ENCODE data around the gene GLDC.

DNA sequence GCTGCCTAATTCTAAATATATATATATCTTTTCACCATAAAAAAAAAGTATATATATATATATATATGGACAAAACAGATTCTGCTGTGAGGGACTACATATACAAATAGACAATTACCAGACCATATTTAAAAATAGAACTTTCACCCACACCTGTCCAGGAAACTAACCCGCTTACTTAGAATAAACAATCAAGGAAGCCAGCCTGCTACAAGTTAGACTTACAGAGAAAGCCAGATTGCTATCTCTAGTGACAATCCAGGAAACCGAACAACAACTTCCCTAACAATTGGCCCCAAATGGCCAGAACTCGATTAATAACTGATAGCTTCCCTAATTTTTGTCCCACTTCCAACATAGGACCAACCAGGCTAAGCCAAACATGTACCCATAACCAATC is 5.9 kb downstream of the GLDC start:
- TF ChIP-seq, protein P1, sequence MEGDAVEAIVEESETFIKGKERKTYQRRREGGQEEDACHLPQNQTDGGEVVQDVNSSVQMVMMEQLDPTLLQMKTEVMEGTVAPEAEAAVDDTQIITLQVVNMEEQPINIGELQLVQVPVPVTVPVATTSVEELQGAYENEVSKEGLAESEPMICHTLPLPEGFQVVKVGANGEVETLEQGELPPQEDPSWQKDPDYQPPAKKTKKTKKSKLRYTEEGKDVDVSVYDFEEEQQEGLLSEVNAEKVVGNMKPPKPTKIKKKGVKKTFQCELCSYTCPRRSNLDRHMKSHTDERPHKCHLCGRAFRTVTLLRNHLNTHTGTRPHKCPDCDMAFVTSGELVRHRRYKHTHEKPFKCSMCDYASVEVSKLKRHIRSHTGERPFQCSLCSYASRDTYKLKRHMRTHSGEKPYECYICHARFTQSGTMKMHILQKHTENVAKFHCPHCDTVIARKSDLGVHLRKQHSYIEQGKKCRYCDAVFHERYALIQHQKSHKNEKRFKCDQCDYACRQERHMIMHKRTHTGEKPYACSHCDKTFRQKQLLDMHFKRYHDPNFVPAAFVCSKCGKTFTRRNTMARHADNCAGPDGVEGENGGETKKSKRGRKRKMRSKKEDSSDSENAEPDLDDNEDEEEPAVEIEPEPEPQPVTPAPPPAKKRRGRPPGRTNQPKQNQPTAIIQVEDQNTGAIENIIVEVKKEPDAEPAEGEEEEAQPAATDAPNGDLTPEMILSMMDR (IDR thresholded peaks at IDR 0.05; ENCODE audit: insufficient read depth, low read length, poor library complexity, severe bottlenecking): no peak
- TF ChIP-seq EZH2phosphoT487 (conservative IDR thresholded peaks at IDR 0.05; ENCODE audit: low read length): no peak

All from SU-DHL-6 (cell line).